NOMO-1 (cell line): ENCODE results near the gene WDR45B.

Experiments used
- DNase-seq, 2 experiments: peaks; one replicate each; lab custom pipeline; 2025; ENCODE audit not compliant: unreplicated experiment in 2 of 2; lab: John Stamatoyannopoulos, UW

WDR45B gene

GRCh38 chr17:82633343-82633742, 14.9 kb downstream of the WDR45B start:
- DNase-seq: no peak

- no peak for DNase-seq
Measured at GRCh38 chr17:82632451-82632850, 15.8 kb downstream of the WDR45B start.

GRCh38 chr17:82631544-82631943, 16.7 kb downstream of the WDR45B start:
- no peak for DNase-seq

GRCh38 chr17:82630212-82630611, 18.0 kb downstream of the WDR45B start:
- DNase-seq: no peak

GRCh38 chr17:82629748-82630147, 18.5 kb downstream of the WDR45B start:
- DNase-seq: no peak

- DNase-seq: no peak
Measured at GRCh38 chr17:82627405-82627804, 20.8 kb downstream of the WDR45B start.

- DNase-seq: peak; percentile 27 to 71
Measured at GRCh38 chr17:82623707-82624106, 24.5 kb downstream of the WDR45B start.

- no peak for DNase-seq
Measured at GRCh38 chr17:82619641-82620040, 28.6 kb downstream of the WDR45B start.

- no peak for DNase-seq
Measured at GRCh38 chr17:82619211-82619610, 29.0 kb downstream of the WDR45B start.

- DNase-seq: no peak
Measured at GRCh38 chr17:82616021-82616711, 32.1 kb downstream of the WDR45B start.

- no peak for DNase-seq
Measured at GRCh38 chr17:82615084-82616020, 32.9 kb downstream of the WDR45B start.

GRCh38 chr17:82614095-82614631, 34.1 kb downstream of the WDR45B start:
- no peak for DNase-seq

GRCh38 chr17:82613283-82614094, 34.8 kb downstream of the WDR45B start:
- DNase-seq: no peak

GRCh38 chr17:82611140-82612058, 36.8 kb downstream of the WDR45B start:
- DNase-seq: no peak

GRCh38 chr17:82609655-82610054, 38.6 kb downstream of the WDR45B start:
- no peak for DNase-seq

- DNase-seq: no peak
Measured at GRCh38 chr17:82608816-82609215, 39.4 kb downstream of the WDR45B start.

- no peak for DNase-seq
Measured at GRCh38 chr17:82605939-82606600, 42.2 kb downstream of the WDR45B start.

GRCh38 chr17:82604532-82604931, 43.7 kb downstream of the WDR45B start:
- DNase-seq: no peak

GRCh38 chr17:82603981-82604448, 44.2 kb downstream of the WDR45B start:
- peak; percentile 83 to 93 for DNase-seq
